HG02571 (cell line): Measurements from ENCODE around the gene BRME1.
A peak's percentile ranks its signal among the peaks of the same experiment; 100 is the strongest.

Experiments used
- ATAC-seq: cut with Tn5 transposase; IDR thresholded peaks from one replicate; pipeline ENCODE4 v1.9.1; 2021; ENCODE audit warnings: mild to moderate bottlenecking, moderate library complexity; ENCODE audit not compliant: unreplicated experiment

The BRME1 gene

DNA sequence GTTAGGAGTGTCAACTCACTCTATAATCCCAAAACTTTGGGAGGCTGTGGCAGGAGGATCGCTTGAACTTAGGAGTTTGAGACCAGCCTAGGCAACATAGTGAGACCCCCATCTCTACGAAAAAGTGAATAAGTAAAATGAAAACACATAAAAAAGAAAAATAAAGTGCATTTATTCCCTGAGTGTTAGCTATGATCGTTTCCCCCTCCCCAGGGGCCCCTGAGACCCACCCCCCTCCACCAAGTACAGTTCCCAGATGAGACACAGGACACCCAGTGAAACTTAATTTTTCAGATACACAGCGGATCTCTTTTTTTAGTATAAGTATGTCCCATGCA lies 57.6 kb downstream of the BRME1 start:
- no peak for ATAC-seq

DNA sequence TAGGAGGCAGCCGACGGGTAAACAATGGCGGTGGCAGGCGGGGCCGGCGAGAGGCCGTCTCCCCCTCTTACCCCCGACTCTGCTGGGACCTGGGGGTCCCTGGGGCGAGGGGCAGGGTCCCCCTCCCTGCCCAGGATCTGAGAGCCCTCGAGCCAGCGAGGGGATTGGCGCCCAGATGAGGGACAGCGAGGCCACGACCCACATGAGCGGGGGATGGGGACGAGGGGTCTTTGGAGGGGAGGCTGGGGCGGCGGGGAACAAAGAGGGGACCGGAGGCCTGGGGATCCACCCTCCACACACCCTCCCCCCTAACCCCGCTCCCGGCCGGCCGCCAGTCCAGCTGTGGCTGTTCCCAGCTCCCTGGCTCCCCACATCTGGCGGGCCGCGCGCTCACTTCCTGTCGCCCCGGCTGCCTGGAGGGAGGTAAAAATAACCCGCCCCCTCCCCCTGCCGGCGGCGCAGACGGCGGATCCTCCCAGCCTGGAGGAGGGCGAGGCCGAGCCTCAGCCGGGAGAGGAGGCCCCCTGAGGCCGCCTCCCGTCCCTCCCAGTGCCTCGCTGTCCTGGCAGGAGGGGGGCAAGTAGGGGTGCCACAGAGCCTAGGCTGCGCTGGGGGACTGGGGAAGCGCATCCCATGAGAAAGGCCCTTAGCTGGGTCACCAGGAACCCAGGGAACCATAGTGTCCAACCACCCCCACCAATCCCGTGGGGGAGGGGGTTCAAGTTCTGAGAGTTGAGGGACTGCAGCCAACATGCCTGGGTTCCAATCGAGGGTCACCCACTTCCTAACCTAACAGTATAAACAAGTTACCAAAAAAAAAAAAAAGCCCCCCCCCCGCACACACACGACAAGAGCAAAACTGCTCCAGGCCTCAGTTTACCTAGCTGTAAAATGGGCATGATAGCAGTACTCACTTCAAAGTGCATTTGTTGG lies 58.2 kb downstream of the BRME1 start:
- ATAC-seq: no peak

DNA sequence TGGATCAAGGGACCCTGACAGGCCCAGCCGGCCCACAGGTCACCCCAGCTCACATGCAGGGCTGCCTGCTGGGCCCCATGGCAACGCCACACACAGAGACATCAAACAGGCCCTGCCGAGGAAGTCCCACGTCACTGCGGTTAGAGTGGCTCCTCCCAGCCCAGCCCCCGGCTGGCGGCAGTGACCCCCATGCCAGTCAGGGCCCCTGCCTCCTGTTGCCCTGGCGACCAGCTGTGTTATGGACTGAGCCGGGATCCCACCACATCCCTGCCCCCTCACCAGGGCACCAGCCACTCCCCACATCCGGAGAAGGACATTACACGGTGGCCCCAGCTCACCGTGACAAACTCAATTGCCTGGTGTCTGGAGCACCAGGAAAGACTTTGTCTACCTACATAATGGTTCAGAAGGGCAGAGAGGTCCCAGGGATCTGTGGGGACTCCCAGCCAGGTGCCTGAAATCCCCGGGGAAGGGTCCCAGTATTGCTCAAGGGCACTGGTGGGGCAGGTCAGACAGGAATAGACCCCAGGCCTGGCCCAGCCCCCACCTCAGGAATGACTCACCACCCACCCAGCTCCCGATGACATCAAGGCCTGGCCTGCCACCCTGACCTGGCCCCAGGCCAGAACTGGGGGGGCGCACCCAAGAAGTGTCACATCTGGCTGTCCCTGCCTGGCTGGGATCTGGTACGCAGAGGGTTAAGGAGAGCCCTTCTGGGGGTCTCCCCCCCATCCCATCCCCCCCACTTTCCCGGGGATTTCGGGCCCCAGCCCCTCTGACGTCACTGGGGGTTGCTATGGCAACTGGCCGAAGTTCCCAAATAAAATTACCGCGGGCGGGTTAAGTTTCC lies 59.1 kb downstream of the BRME1 start:
- peak; percentile 44 for ATAC-seq

DNA sequence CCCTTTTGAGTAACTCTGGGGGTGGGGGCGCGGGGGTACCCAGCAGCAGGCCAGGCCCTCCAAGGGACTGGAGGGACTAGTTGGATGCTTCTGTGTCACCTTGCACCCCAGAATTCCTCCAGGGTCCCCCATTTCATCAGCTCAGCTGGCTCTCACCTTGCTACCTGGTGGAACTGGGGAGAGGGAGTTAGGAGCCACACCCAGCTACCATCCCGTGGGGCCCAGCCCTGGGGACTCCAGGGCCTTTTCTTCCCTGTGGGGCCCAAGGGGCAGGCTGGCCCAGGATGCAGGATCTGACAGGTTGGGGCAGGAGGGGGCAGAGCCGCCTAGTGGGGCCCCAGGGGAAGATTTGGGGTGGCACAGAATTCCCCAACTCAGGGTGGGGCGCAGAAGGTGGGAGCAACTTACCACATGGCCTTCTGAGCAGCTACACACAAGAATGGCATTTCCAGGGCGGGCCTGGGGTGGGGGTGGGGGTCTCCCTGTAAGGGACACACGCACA lies 61.7 kb downstream of the BRME1 start:
- ATAC-seq: no peak

DNA sequence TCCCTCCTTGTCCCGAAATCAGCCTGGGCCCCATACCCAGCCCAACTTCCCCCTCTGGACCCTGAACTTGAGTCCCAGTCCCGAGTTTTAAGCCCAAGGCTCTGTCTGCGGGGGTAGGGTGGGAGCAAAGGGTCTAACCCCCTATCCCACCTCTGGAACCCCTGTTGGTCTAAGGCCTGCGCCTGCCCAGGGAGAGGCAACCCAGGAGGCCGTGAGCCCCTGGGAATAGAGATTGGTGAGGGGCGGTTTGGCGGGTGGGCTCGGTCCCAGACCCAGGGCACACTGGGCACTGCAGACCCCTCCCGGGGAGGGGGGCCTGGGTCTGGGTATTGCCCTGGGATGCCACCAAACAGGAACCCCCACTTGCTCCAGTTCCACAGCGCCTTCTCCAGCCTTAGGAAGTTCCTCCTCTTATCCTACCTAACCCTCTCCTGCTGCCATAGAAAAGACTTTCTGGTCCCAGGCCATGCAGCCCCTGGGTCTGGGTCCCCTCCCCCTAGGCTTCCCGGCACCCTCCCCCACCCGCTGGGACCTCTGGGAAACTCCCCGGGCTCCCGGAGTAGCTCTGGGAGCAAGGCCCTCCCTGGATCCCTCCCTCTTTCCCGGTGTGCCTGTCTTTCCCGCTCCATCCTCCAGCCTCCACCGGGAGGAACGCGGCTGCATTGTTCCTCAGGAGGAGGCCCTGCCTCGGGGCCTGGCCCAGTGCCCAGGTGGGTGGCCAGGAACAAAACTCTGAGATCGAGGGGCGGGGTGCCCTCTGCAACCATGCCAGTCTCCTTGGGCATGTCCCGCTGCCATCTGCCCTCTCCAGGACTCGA lies 62.6 kb downstream of the BRME1 start:
- no peak for ATAC-seq

DNA sequence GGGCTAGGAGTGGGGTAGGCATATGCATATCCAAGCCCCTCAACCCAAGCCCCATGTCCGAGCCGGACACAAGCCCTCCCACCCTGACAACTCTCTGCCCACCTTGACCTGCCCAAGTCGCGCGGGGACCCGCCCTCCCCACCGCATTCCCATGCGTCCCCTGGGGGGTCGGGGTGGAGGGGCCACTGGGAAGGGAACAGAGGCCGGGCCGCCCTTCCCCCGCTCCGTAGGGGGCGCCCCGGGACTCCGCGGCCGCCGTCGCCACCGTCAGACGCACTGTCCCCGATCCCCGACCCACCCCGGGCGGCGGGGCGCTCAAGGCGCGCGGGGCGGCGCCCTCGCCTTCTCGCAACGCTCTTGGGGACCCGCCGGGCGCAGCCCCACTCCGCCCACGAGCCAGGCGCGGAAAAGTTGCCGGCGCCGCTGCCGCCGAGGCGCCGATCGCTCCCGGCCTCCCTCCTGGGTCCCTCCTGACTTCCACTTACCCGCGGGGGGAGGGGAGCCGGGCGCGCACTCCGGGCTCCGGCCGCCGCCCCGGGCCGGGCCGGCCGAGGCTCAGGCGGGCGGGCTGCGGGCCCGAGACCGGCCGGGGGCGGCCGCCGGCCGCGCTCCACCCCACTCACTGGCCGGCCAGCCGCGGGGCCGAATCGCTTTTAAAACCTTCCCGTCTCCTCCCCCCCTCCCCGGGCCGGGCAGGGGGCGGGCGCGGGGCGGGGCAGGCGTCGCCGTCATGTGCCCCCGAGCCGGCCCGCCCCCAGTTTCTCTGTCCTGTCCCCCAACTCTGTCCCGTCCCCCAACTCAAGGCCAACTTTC lies 63.4 kb downstream of the BRME1 start:
- ATAC-seq: no peak

DNA sequence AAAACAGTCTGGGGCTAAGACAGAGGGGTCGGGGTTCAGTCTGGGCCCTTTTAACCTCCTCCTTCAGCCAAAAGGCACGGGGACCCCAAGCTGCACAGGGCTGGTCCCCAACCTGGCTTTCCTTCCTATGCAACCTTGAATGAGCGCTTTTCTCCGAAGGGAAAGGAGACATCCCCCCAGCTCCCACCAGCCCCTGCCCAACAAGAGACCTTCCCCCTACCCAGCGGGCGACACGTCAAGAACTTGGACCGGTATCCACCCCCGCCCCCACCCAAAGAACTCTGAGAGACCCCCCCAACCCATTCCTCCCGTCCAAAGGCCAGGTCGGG lies 64.0 kb downstream of the BRME1 start:
- ATAC-seq: no peak

DNA sequence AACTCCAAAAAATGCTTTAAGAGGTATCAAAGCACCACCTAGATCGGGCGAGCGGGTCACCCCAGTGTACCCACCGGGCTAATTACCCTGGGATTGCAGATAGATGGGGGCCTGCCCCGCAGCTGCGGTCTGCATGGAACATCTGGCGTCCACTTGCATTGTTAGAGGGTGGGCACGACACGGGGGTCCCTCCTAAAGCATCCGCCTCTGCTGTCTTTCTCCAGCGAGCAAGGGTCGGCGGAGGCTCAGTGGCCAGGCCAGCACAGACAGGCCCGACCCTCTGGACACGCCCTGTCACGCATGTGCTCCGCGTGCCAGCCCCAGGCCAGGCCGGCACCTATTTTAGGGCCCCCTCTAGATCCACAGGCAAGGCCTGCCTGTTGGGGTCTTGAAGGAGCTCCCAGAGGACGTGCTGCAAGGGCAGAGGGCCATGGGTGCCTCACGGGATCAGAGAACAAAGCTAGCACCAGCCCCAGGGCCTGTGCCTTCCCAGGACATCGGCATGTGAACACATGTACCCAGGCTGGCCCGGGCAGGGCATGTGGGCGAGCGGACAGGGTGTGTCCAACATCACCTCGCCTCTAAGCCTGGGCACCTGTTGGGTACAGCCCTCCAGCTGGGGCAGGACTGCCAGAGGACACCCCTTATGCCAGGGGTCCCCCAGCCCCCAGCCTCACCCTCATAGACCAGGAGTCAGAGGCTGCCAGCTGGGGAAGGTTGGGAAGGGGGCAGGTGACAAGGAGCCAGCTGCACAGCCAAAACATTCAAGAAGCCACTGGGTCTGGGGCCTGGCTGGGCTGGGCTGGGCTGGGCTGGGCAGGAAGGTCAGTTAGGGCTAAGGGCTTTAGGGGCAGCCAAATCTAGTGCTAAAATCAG lies 64.6 kb downstream of the BRME1 start:
- ATAC-seq: no peak

DNA sequence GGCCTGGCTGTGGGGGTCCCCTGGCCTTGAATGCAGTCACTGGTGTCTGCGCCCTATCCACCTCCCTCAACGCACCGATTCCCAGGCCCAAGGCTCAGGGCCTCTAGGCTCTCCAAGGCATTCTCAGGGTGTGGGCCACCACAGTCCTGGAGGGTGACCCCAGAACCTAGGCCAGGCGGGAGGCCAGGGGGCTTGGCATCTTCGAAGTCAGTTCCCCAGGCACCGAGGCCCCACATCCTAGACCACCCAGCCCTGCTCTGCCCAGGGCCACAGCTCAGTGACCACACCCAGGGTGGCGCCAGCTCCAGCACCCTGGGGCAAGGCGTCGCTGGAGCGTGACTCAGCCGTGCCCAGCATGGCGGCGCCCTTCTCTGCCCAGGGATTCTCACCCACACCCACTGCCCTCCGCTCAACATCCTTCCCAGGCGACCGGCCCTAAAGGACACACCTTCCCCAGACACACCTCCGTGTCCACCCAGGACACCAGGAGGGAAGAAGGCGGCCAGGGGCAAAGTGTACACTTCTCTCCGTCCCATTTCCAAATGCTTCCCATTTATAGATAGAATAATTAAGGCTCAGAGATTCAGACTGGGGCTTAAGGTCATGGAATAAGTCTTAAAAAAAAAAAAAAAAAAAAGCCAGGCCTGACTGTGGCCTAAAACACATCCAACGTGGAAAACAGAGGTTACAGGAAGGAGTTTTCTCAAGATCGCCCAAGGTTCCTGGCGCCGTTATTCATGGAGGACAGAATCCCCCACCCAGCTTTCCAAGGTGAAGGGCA lies 65.4 kb downstream of the BRME1 start:
- no peak for ATAC-seq

DNA sequence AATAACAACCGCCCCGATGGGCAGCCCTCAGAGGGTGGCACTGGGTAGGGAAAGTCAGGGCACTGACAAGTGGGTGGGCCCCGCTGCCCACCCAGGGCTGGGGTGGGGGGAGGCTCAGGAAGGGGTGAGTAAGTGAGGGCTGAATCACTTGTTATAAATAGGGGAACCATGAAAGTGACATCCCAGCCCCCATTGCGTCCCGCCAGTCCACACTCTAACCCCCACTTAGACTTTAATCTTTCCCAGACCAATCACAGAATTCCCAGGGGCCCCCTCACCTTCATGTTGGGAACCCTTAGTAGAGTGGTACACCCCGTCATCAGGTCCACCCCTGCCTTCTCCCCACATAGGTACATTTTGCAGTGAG lies 66.0 kb downstream of the BRME1 start:
- no peak for ATAC-seq

DNA sequence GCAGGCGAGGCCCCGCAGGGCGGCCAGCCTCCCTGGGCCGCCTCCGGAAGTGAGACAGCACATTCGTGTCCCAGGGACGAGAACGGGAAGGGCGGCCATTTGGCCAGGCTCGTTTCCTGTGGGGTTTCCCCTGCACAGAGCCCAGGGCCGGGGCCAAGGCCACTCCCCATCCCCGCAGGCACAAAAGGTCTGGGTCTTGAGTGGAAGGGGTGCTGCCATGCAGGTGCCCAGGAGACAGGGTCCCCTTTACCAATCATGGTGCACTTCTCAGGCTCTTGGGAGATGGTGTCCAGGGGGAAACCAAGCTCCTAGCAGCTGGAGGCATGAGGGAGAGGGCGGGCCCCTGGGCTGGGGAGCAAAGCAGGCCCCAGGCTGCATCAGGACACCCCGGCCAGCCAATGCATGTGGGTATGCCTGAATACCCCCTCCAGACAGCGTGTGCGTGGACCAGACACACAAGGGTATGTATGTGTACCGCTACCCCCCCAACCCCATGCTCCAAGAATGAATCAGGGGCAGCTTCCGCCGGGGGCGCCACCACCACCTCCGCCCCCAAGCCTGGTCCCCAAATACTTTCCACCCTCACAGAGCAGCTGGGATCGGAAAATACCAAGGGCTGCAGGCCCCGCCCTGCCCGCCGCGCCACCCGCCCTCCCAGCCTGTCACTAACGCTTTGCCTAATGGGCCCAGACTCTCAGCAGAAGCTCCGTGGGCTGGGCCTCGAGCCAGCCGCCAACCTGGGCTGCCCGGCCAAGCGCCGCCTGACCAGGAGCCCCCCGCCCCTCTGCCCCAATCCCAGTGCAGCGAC lies 66.6 kb downstream of the BRME1 start:
- ATAC-seq: peak; percentile 39

DNA sequence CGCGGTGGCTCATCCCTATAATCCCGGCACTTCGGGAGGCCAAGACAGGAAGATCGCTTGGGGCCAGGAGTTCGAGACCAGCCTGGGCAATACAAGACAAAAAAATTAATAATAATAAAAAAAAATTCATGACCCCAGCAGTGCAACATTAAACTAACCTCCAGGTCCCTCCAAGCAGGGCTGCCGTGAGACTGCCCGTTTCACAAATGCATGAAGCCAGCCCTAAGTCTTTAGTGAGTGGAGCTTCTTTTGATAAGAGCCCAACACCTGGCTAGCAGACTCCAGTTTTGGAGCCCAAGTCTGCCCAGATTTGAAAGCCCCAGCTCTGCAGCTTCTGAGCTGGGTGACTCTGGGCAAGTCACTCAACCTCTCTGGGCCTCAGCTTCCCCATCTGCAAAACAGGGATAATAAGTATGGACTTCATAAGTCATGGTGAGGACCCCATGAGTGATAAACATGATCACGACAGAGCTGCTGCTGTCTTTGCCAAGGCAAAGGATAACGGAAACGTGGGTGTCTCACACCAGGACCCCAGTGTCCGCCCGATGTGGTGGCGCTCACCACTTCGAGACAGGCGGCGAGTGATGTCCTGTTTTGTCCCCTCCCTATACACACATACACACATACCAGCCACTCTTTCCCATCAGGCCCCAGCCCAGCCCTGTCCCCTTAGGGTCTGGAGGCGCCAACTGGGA lies 67.3 kb downstream of the BRME1 start:
- no peak for ATAC-seq

DNA sequence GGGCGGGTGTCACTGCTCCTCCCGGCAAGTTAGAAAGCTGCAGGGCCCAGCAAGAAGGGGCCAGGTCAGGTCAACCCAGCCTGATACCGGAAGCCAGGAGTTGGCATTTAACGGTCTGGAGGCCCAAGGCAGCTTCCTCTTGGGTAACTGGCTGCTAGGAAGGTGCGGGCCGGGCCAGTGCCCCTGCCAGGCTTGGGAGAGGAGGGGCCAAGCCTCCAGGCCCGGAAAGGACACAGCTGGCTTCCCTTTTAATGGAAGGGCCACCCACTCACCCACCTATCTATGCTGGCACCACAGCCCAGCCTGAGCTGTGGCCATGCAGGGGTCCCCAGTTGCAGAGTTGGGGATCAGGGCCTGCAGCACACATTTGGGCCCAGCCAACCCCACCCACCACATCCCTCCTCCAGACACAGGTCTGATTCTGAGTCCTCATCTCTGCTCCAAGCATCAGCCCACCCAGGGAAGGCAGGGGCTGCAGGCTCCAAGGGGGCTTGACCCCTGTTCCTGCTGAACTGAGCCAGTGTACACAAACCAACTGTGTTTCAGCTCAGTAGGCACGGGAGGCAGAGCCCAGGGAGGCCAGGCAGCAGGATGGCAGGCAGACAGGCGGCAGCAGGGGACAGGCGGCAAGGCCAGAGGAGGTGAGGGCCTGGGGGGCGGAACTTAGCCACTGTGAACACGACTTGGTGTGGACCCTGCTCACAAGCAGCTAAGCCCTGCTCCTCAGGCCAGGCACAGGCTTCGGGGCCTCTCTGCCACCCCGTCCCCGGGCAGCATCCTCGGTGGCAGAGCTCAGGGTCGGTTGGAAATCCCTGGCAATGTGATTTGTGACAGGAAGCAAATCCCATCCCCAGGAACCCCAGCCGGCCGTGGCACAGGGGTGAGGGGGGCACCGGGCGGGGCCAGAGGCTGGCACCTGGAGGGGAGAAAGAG lies 69.9 kb downstream of the BRME1 start:
- ATAC-seq: no peak

DNA sequence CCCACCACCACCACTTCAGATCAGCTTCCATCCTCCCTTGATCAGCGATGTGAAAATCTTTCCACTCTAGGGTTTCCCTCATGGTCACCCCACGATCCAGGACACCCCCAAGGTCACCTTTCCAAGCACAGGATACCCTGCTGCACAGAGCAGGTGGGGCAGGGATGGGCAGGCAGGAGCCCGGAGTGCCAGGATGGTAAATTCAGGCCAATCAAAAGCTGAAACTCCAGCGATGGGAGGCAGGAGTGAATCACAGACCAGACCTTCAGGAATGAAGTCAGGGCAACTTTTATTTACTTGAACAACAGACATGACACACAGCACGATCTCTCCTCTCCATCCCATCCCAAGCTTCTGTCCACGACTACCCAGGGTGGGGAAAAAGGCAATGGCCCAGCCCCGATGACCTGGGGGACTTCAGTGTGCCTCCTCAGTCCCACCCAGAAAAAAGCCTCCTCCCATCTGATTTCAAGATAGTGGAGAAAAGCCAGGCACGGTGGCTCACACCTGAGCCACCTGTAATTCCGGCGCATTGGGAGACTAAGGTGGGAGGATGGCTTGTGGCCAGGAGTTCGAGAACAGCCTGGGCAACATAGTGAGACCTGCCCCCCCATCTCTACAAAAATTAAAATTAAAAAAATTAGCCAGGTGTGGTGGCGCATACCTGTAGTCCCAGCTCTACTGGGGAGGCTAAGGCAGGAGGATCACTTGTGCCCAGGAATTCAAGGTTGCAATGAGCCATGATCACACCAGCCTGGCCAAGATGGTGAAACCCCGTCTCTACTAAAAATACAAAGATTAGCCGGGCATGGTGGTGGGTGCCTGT lies 71.5 kb downstream of the BRME1 start:
- ATAC-seq: no peak
